ENCODE data around the gene ZFP90. TPM values are rescaled to one million over a fixed set of nuclear protein-coding genes. Genes with fewer than 3 reads are reported as not detected.

ZFP90 gene
- total RNA-seq, 2 experiments from 2014 or later: 27.6 to 32.6 TPM

- Mint-ChIP-seq H3K27me3 (no peaks in the 10 kb centered on the region), H3K4me1 (ENCODE audit: low read depth) (no peaks in the 10 kb centered on the region), H3K36me3 (ENCODE audit: low read depth) (peaks cover 88% of the 10 kb centered on the region), H3K9me3 (peaks cover 77% of the 10 kb centered on the region), H3K4me3 (no peak overlapping the region), H3K27ac (no peak overlapping the region)
- intact Hi-C loops (cut with micrococcal nuclease): no loop called here
- no peak for TF ChIP-seq CTCF (IDR thresholded peaks at IDR 0.05)
- no peak for ATAC-seq
- ChIA-PET POLR2A (no interaction called here), CTCF (interaction anchor here (0.6 to 5.2 kb wide), 3 partner anchors 27 to 212 kb away, joined by 3 to 28 read pairs (median 5); no protein-coding TSS in a partner anchor)
- DNase-seq: no peak
These were observed 24.7 kb downstream of the ZFP90 start for GRCh38 chr16:68563631-68564381.

- POLR2A ChIA-PET: no interaction called here
- ATAC-seq (no peak), DNase-seq (no peak)
- intact Hi-C loops (cut with micrococcal nuclease): no loop called here
- Mint-ChIP-seq H3K27ac (no peak overlapping the region), H3K27me3 (no peaks in the 10 kb centered on the region), H3K4me1 (ENCODE audit: low read depth) (no peaks in the 10 kb centered on the region), H3K36me3 (ENCODE audit: low read depth) (peaks cover 85% of the 10 kb centered on the region), H3K9me3 (peaks cover 76% of the 10 kb centered on the region), H3K4me3 (no peak overlapping the region)
- CTCF ChIA-PET: interaction anchor here (0.6 to 5.2 kb wide), 3 partner anchors 26 to 211 kb away, joined by 3 to 28 read pairs (median 5); no protein-coding TSS in a partner anchor
- TF ChIP-seq CTCF (IDR thresholded peaks at IDR 0.05): no peak
These were observed 25.4 kb downstream of the ZFP90 start for GRCh38 chr16:68564382-68564985.

- ChIA-PET CTCF (interaction anchor here (0.9 to 2.0 kb wide), 2 partner anchors 17 to 44 kb away, joined by 5 to 6 read pairs; no protein-coding TSS in a partner anchor), POLR2A (interaction anchor here (1.6 kb wide), 1 partner anchor 22 kb away, joined by 3 read pairs; no protein-coding TSS in a partner anchor)
- Mint-ChIP-seq H3K4me1 (ENCODE audit: low read depth) (no peaks in the 10 kb centered on the region), H3K4me3 (no peak overlapping the region), H3K27me3 (no peaks in the 10 kb centered on the region), H3K9me3 (peaks cover 59% of the 10 kb centered on the region), H3K36me3 (ENCODE audit: low read depth) (peaks cover 56% of the 10 kb centered on the region), H3K27ac (no peak overlapping the region)
- ATAC-seq (no peak), DNase-seq (no peak)
- intact Hi-C loops (cut with micrococcal nuclease): no loop called here
- TF ChIP-seq CTCF (IDR thresholded peaks at IDR 0.05): no peak
These were observed 35.4 kb downstream of the ZFP90 start for GRCh38 chr16:68574479-68574878.

- DNase-seq (no peak), ATAC-seq (no peak)
- CTCF ChIA-PET: interaction anchor here (2.0 kb wide), 1 partner anchor 16 kb away, joined by 6 read pairs; no protein-coding TSS in a partner anchor
- intact Hi-C loops (cut with micrococcal nuclease): no loop called here
- POLR2A ChIA-PET: no interaction called here
- no peak for TF ChIP-seq CTCF (IDR thresholded peaks at IDR 0.05)
- Mint-ChIP-seq H3K36me3 (ENCODE audit: low read depth) (peaks cover 51% of the 10 kb centered on the region), H3K4me1 (ENCODE audit: low read depth) (no peaks in the 10 kb centered on the region), H3K4me3 (no peak overlapping the region), H3K27ac (no peak overlapping the region), H3K27me3 (no peaks in the 10 kb centered on the region), H3K9me3 (peaks cover 55% of the 10 kb centered on the region)
These were observed 36.0 kb downstream of the ZFP90 start for GRCh38 chr16:68575082-68575481.

- no peak for TF ChIP-seq CTCF (IDR thresholded peaks at IDR 0.05)
- ATAC-seq (no peak), DNase-seq (no peak)
- intact Hi-C loops (cut with micrococcal nuclease): no loop called here
- no peak overlapping the region for H3K27ac Mint-ChIP-seq
- peaks cover 41% of the 10 kb centered on the region for H3K9me3 Mint-ChIP-seq
- H3K36me3 Mint-ChIP-seq (ENCODE audit: low read depth): peaks cover 40% of the 10 kb centered on the region
- ChIA-PET CTCF (interaction anchor here (2.9 to 6.4 kb wide), 2 partner anchors 13 to 48 kb away, joined by 12 to 33 read pairs; no protein-coding TSS in a partner anchor), POLR2A (no interaction called here)
- no peak overlapping the region for H3K4me3 Mint-ChIP-seq
- no peaks in the 10 kb centered on the region for H3K4me1 Mint-ChIP-seq (ENCODE audit: low read depth)
- no peaks in the 10 kb centered on the region for H3K27me3 Mint-ChIP-seq
These were observed 38.3 kb downstream of the ZFP90 start for GRCh38 chr16:68577352-68577853.
